ENCODE data around the gene CHIC2.

- TF ChIP-seq JUN (CRISPR knock-in tag; IDR thresholded peaks at IDR 0.05), result no peak
- no peak for TF ChIP-seq NR1H2 (CRISPR knock-in tag; IDR thresholded peaks at IDR 0.05)
- no peak for TF ChIP-seq CTCF (IDR thresholded peaks at IDR 0.05)
- TF ChIP-seq MAX (CRISPR knock-in tag; IDR thresholded peaks at IDR 0.05), result no peak
- TF ChIP-seq NFE2L1 (CRISPR knock-in tag; IDR thresholded peaks at IDR 0.05), result no peak
- TF ChIP-seq ELF4 (CRISPR knock-in tag; IDR thresholded peaks at IDR 0.05; ENCODE audit: low read depth), result no peak
- no peak for TF ChIP-seq ESRRA (CRISPR knock-in tag; IDR thresholded peaks at IDR 0.05; ENCODE audit: borderline replicate concordance)
- TF ChIP-seq FOXK1 (CRISPR knock-in tag; IDR thresholded peaks at IDR 0.05), result no peak
- TF ChIP-seq SOX15 (CRISPR knock-in tag; IDR thresholded peaks at IDR 0.05), result no peak
- TF ChIP-seq ZNF512 (CRISPR knock-in tag; IDR thresholded peaks at IDR 0.05; ENCODE audit: borderline replicate concordance), result no peak
- no peak for TF ChIP-seq CDX4 (CRISPR knock-in tag; IDR thresholded peaks at IDR 0.05; ENCODE audit: borderline replicate concordance)
Observed at GRCh38 chr4:54004463-54004862, 59.9 kb downstream of the CHIC2 start.

Measured in WTC11 (cell line).